ENCODE data around the gene TRDN.

DNA sequence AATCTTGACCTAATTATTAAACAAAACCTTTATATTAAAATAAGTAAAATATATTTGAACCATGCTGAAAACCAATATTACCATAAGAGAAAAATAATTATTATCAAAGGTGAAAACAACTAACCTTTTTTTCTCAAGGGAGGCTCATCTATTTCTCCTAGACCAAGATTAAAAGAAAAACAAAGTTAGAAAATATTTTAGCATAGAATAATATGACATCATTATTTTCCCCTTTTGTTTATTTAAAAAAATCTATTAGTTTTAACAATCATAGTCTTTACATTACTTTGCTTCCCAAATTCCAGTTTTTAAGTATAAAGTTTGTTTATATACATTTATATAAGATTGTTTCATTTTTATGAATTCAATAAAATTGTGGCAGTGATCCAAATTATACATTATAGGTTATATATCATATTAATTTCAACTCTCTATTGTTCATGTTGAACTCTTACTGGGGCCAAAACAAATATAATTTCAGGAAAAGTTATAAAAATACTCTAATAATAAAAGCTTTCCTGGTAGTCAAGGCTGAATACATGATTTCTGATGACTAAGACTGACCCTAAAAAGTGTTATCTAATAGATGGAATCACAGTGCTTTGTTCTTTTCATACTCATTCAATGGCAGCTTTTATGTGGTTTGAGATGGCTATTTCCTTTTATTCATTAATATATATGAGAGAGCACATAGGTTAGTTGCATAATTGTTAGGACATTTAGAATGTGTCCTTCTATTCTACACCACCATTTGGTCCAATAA, 89.4 kb downstream of the TRDN start:
- TF ChIP-seq CTCF (IDR thresholded peaks at IDR 0.05; ENCODE audit: borderline replicate concordance, extremely low read depth, low read length, poor library complexity, severe bottlenecking): no peak
- no peak for TF ChIP-seq EZH2 (IDR thresholded peaks at IDR 0.05; ENCODE audit: borderline replicate concordance, low read depth, low read length, severe bottlenecking)
